Occipital lobe (tissue), 2 donors: ENCODE results near the gene DLGAP4. TPM values are rescaled to one million over a fixed set of nuclear protein-coding genes. Genes with fewer than 3 reads are reported as not detected.

Experiments used
- small RNA-seq: library from RNA; depleted of rRNA; stranded (forward); fragments of <200 nt; gene quantifications from one replicate; pipeline ENCODE3, GENCODE V24; 2014
- total RNA-seq: library from RNA; depleted of rRNA; stranded (reverse); fragments of >200 nt; gene quantifications from one replicate; pipeline ENCODE4 v1.2.3, GENCODE V29; 2014

The DLGAP4 gene
- total RNA-seq, 1 donor from 2014 or later: 29.9 TPM

Small RNAs within 50 kb of the gene (small RNA-seq; reads per million reads assigned to genes)
- not detected for gene RF00017

Other genes with a start within 250 kb of the DLGAP4 start
- 82.2 TPM for gene EPB41L1, start 151.6 kb upstream of the DLGAP4 start, total RNA-seq
- 24.3 TPM for gene AAR2, start 69.9 kb upstream of the DLGAP4 start, total RNA-seq
- 0.78 TPM for gene MYL9, start 235.2 kb downstream of the DLGAP4 start, total RNA-seq